Measurements from ENCODE around the gene LAG3.

Gene LAG3

GRCh38 chr12:6827437-6827911 lies 55.2 kb downstream of the LAG3 start:
- H3K9me3 ChIP-seq (ENCODE audit: insufficient read depth, low read depth, low read length), result no peaks in the 10 kb centered on the region
- no peaks in the 10 kb centered on the region for H3K27me3 ChIP-seq (ENCODE audit: insufficient read depth, low read length, poor library complexity, severe bottlenecking)
- peaks cover 25% of the 10 kb centered on the region; the same call in 1 of the 2 replicates for H3K79me2 ChIP-seq (ENCODE audit: insufficient read depth, low read length)
- H3K9me2 ChIP-seq (replicated peaks; ENCODE audit: low read depth, low read length), result no peaks in the 10 kb centered on the region
- H4K20me1 ChIP-seq (ENCODE audit: insufficient read depth, low read length, poor library complexity, severe bottlenecking), result no peaks in the 10 kb centered on the region
- peak overlapping the region; percentile 53 for H3K9ac ChIP-seq (ENCODE audit: low read depth, low read length, poor library complexity, severe bottlenecking)
- peak overlapping the region; percentile 55 for H3K4me3 ChIP-seq (ENCODE audit: low read length, poor library complexity, severe bottlenecking)
- no peaks in the 10 kb centered on the region; the same call in 1 of the 2 replicates for H3K36me3 ChIP-seq (ENCODE audit: insufficient read depth, low read length)
- no peaks in the 10 kb centered on the region for H3F3A ChIP-seq (ENCODE audit: low read depth)
- H3K4me1 ChIP-seq (ENCODE audit: insufficient read depth, low read length, poor library complexity, severe bottlenecking), result peaks cover 21% of the 10 kb centered on the region
- H3K4me2 ChIP-seq (ENCODE audit: low read depth, low read length, poor library complexity, severe bottlenecking), result peak overlapping the region; percentile 77
- no peak overlapping the region for H2AFZ ChIP-seq (ENCODE audit: low read length)
- TF ChIP-seq EZH2phosphoT487 (IDR thresholded peaks at IDR 0.05; ENCODE audit: borderline replicate concordance), result no peak
- no peak for TF ChIP-seq CTCF (conservative IDR thresholded peaks at IDR 0.05; ENCODE audit: low read length)

Data from Loucy (cell line).